Neural cell (in vitro differentiated cells): ENCODE results near the gene PTRH1.

ENCODE experiments used
- CTCF ChIP-seq: fragments of 450-650 bp; IDR thresholded peaks from 2 replicates; pipeline ENCODE4 v1.5.1; 2014; ENCODE audit warnings: antibody characterized with exemption, mild to moderate bottlenecking, moderate library complexity; ENCODE audit not compliant: poor library complexity, severe bottlenecking
- EP300 ChIP-seq: fragments of 450-650 bp; conservative IDR thresholded peaks from 2 replicates; pipeline ENCODE4 v1.6.1; 2014; ENCODE audit warnings: antibody characterized with exemption, mild to moderate bottlenecking, moderate library complexity; ENCODE audit not compliant: poor library complexity, severe bottlenecking
- RAD21 ChIP-seq: fragments of 450-650 bp; conservative IDR thresholded peaks from 2 replicates; pipeline ENCODE4 v1.6.1; 2014; ENCODE audit warnings: antibody characterized with exemption, mild to moderate bottlenecking, moderate library complexity
- SMC3 ChIP-seq: fragments of 450-650 bp; conservative IDR thresholded peaks from 2 replicates; pipeline ENCODE4 v1.6.1; 2014; ENCODE audit warnings: antibody characterized with exemption, mild to moderate bottlenecking, moderate library complexity; ENCODE audit not compliant: poor library complexity

- TF ChIP-seq SMC3, result peak; percentile 88
- no peak for TF ChIP-seq EP300
- TF ChIP-seq CTCF, result no peak
- peak; percentile 92 for TF ChIP-seq RAD21
Observed at GRCh38 chr9:127734247-127734746, 18.8 kb upstream of the PTRH1 start.
